Cardiac septum (tissue), 1 donor: ENCODE results near the gene GTF2A2. TPM values are rescaled to one million over a fixed set of nuclear protein-coding genes. Genes with fewer than 3 reads are reported as not detected.

Experiments
- DNase-seq: peaks from one replicate; pipeline ENCODE4 v3.0.0-alpha.2; 2020; ENCODE audit warnings: low spot score
- intact Hi-C: fragments of 100-400 bp; cut with DNase I; formaldehyde crosslinking; loops from one replicate; pipeline ENCODE4 v1.14.0; 2022
- total RNA-seq: library from RNA; stranded (reverse); fragmentation: NEBNext Ultra II Directional; extraction: Animal tissue kit (Norgen Biotek cat#: 25700); gene quantifications from one replicate; pipeline ENCODE4 v1.2.1, GENCODE V29; 2021
- donor health status: DM: no; HTN: no; CAD: no.

GTF2A2 gene
- total RNA-seq, 1 donor from 2014 or later, result 105 TPM

GRCh38 chr15:59611276-59612260 lies 45.7 kb downstream of the GTF2A2 start, which contains the start of gene GCNT3:
TSS of gene GCNT3 (plus strand) at chr15:59611783. CDS start at chr15:59618239, 6,456 bp downstream.
- intact Hi-C loops, result no loop called here
- no peak for DNase-seq

- intact Hi-C loops, result no loop called here
- DNase-seq, result no peak
These were observed 47.3 kb downstream of the GTF2A2 start for GRCh38 chr15:59609730-59610712.

- intact Hi-C loops, result no loop called here
- no peak for DNase-seq
These were observed 51.3 kb downstream of the GTF2A2 start for GRCh38 chr15:59605994-59606393.

GRCh38 chr15:59598461-59598860 lies 58.9 kb downstream of the GTF2A2 start:
- intact Hi-C loops, result no loop called here
- no peak for DNase-seq

GRCh38 chr15:59596640-59597039 lies 60.7 kb downstream of the GTF2A2 start:
- no peak for DNase-seq
- intact Hi-C loops, result no loop called here

- intact Hi-C loops, result no loop called here
- DNase-seq, result no peak
These were observed 61.8 kb downstream of the GTF2A2 start for GRCh38 chr15:59595434-59595915.

- intact Hi-C loops, result no loop called here
- DNase-seq, result no peak
These were observed 62.3 kb downstream of the GTF2A2 start for GRCh38 chr15:59594991-59595390.

- no peak for DNase-seq
- intact Hi-C loops, result no loop called here
These were observed 62.8 kb downstream of the GTF2A2 start for GRCh38 chr15:59594493-59594942.

GRCh38 chr15:59591356-59591755 lies 66.0 kb downstream of the GTF2A2 start:
- intact Hi-C loops, result no loop called here
- no peak for DNase-seq

GRCh38 chr15:59590027-59590426 lies 67.3 kb downstream of the GTF2A2 start:
- no peak for DNase-seq

More at GRCh38 chr15:59590027-59590426, 67.3 kb downstream of the GTF2A2 start:
- intact Hi-C loops, result no loop called here

Other genes with a start within 250 kb of the GTF2A2 start
- gene FAM81A, start 219.3 kb downstream of the GTF2A2 start, total RNA-seq, result 1.8 TPM
- gene GCNT3, start 45.7 kb downstream of the GTF2A2 start, total RNA-seq, result not detected
- gene BNIP2, start 31.8 kb upstream of the GTF2A2 start, total RNA-seq, result 87.4 TPM